ENCODE results near the gene SEPTIN2. TPM values are rescaled to one million over a fixed set of nuclear protein-coding genes. Genes with fewer than 3 reads are reported as not detected.

Gene SEPTIN2
- total RNA-seq, 4 donors from 2014 or later, result 126 to 233 (median 165) TPM

- Histone ChIP-seq H3K27ac (no peak overlapping the region), H3K36me3 (no peaks in the 10 kb centered on the region), H3K9me3 (no peaks in the 10 kb centered on the region), H3K4me1 (no peaks in the 10 kb centered on the region), H3K4me3 (no peak overlapping the region), H3K27me3 (no peaks in the 10 kb centered on the region)
- WGBS, result 80% methylated on average over 3 of the region's 3 CpGs
- DNase-seq (ENCODE audit: low spot score in 2 of 2), result no peak
- no peak for TF ChIP-seq EP300 (IDR thresholded peaks at IDR 0.05)
- TF ChIP-seq, protein P1, sequence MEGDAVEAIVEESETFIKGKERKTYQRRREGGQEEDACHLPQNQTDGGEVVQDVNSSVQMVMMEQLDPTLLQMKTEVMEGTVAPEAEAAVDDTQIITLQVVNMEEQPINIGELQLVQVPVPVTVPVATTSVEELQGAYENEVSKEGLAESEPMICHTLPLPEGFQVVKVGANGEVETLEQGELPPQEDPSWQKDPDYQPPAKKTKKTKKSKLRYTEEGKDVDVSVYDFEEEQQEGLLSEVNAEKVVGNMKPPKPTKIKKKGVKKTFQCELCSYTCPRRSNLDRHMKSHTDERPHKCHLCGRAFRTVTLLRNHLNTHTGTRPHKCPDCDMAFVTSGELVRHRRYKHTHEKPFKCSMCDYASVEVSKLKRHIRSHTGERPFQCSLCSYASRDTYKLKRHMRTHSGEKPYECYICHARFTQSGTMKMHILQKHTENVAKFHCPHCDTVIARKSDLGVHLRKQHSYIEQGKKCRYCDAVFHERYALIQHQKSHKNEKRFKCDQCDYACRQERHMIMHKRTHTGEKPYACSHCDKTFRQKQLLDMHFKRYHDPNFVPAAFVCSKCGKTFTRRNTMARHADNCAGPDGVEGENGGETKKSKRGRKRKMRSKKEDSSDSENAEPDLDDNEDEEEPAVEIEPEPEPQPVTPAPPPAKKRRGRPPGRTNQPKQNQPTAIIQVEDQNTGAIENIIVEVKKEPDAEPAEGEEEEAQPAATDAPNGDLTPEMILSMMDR (IDR thresholded peaks at IDR 0.05), result no peak
- TF ChIP-seq POLR2AphosphoS5 (IDR thresholded peaks at IDR 0.05), result no peak
- no peak for TF ChIP-seq POLR2A (IDR thresholded peaks at IDR 0.05)
Measured at GRCh38 chr2:241279828-241280227, 35.9 kb upstream of the SEPTIN2 start.

DNA sequence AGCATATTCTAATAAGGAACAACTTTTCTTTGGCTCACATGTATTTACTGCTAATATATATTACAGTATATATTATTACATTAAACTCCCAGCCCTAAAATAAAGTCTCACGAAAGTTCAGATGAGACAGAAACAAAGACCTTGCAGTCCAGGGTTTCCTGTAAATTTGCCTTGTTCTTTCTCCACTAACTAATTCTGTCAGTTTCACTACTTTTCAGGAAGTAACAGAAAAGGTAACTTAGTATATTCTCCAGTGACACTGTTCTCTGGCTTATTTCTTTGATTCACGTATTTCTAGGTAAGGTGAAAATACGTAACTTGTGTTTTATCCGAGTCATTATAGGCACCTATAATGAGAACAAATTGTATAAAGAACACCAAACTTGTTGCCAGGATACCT lies 35.4 kb upstream of the SEPTIN2 start:
- H3K27ac ChIP-seq, result no peak overlapping the region
- no peak for TF ChIP-seq EP300 (IDR thresholded peaks at IDR 0.05)
- TF ChIP-seq, protein P1 (IDR thresholded peaks at IDR 0.05), result no peak
- TF ChIP-seq POLR2AphosphoS5 (IDR thresholded peaks at IDR 0.05), result no peak
- TF ChIP-seq POLR2A (IDR thresholded peaks at IDR 0.05), result no peak
- no peaks in the 10 kb centered on the region for H3K9me3 ChIP-seq

GRCh38 chr2:241282555-241282954 lies 33.2 kb upstream of the SEPTIN2 start:
- TF ChIP-seq, protein P1 (IDR thresholded peaks at IDR 0.05), result no peak
- TF ChIP-seq POLR2A (IDR thresholded peaks at IDR 0.05) (no peak), EP300 (IDR thresholded peaks at IDR 0.05) (no peak), POLR2AphosphoS5 (IDR thresholded peaks at IDR 0.05) (no peak)
- WGBS, result 62% methylated on average over 5 of the region's 5 CpGs
- H3K27me3 ChIP-seq, result no peaks in the 10 kb centered on the region

More for the DNA sequence above, 35.4 kb upstream of the SEPTIN2 start:
- Histone ChIP-seq H3K36me3 (no peaks in the 10 kb centered on the region), H3K4me3 (no peak overlapping the region), H3K4me1 (no peaks in the 10 kb centered on the region), H3K27me3 (no peaks in the 10 kb centered on the region)
- 91% methylated on average over 4 of the region's 4 CpGs for WGBS
- no peak for DNase-seq (ENCODE audit: low spot score in 2 of 2)

DNA sequence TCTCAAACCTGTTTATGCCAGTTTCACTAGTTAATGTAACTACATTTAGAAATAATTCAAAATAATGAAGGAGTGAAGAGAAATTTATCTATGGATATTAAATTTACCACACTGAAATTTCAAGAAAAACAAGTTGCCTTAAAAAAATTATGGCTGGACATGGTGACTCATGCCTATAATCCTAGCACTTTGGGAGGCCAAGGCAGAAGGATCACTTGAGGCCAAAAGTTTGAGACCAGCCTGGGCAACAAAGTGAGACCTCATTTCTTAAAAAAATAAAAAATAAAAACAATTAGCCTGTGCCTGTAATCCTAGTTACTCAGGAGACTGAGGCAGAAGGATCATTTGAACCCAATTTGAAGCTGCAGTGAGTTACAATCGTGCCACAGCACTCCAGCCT lies 30.1 kb upstream of the SEPTIN2 start:
- Histone ChIP-seq H3K36me3 (peaks cover 3% of the 10 kb centered on the region), H3K27me3 (no peaks in the 10 kb centered on the region), H3K4me3 (no peak overlapping the region), H3K27ac (no peak overlapping the region), H3K9me3 (no peaks in the 10 kb centered on the region), H3K4me1 (peaks cover 3% of the 10 kb centered on the region)
- no peak for DNase-seq (ENCODE audit: low spot score in 2 of 2)
- TF ChIP-seq, protein P1 (IDR thresholded peaks at IDR 0.05), result no peak
- TF ChIP-seq POLR2A (IDR thresholded peaks at IDR 0.05), result no peak
- no peak for TF ChIP-seq EP300 (IDR thresholded peaks at IDR 0.05)
- TF ChIP-seq POLR2AphosphoS5 (IDR thresholded peaks at IDR 0.05), result no peak
- WGBS, result 96% methylated on average over 1 of the region's 1 CpG

More at GRCh38 chr2:241282555-241282954, 33.2 kb upstream of the SEPTIN2 start:
- no peak overlapping the region for H3K4me3 ChIP-seq
- no peak for DNase-seq (ENCODE audit: low spot score in 2 of 2)
- H3K9me3 ChIP-seq, result no peaks in the 10 kb centered on the region
- no peak overlapping the region for H3K27ac ChIP-seq
- peaks cover 3% of the 10 kb centered on the region for H3K36me3 ChIP-seq
- H3K4me1 ChIP-seq, result no peaks in the 10 kb centered on the region

GRCh38 chr2:241286348-241287090 lies 29.2 kb upstream of the SEPTIN2 start:
- no peak for DNase-seq (ENCODE audit: low spot score in 2 of 2)
- Histone ChIP-seq H3K27ac (no peak overlapping the region), H3K4me1 (peaks cover 7% of the 10 kb centered on the region), H3K9me3 (no peaks in the 10 kb centered on the region), H3K27me3 (no peaks in the 10 kb centered on the region), H3K36me3 (peaks cover 3% of the 10 kb centered on the region), H3K4me3 (no peak overlapping the region)
- TF ChIP-seq POLR2AphosphoS5 (IDR thresholded peaks at IDR 0.05) (no peak), POLR2A (IDR thresholded peaks at IDR 0.05) (no peak), EP300 (IDR thresholded peaks at IDR 0.05) (no peak)
- TF ChIP-seq, protein P1 (IDR thresholded peaks at IDR 0.05), result no peak
- WGBS, result 90% methylated on average over 9 of the region's 9 CpGs
